ENCODE data around the gene TMEM74B.
"Not testable (repeated sequence)": the region's sequence is repeated elsewhere in the genome, so short reads cannot be mapped to it uniquely, and the experiment has no call there.

Gene TMEM74B

DNA sequence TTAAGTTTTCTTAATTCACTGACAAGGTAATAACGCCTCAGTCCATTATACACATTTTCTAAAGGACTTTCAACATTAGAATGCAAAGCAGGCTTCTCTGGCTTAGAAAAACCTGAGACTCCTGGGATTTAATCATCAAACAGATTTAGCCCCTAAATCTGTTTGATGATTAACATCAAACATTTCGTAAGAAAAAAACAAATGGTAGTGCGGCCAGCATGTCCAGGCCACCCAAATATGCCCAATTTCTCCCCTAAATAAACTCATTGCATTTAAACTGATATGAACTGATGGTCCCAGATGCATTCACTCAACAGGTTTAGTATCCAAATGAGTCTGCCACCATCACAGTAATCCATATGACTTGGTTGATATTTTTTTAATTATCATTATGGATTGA is 6.2 kb downstream of the TMEM74B start:
- no peak for DNase-seq (ENCODE audit: low spot score)

DNA sequence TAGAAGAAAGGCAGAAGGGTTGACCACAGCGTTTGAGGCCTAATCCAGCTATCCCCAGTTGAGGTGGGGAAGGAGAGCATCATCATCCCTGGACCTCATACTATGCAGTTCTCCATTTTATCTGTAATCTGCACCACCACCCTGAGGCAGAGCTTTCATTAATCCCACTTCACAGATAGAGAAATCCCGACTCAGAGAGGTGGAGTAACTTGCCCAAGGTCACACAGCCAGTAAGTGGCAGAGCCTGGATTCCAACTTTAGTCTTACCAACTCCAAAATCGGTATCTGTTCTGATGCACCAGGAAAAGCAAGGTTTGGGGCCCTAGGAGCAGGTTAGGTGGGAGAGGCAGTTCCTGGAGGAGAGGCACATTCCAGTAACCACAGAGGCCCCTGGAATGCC is 6.7 kb downstream of the TMEM74B start:
- DNase-seq (ENCODE audit: low spot score), result no peak

DNA sequence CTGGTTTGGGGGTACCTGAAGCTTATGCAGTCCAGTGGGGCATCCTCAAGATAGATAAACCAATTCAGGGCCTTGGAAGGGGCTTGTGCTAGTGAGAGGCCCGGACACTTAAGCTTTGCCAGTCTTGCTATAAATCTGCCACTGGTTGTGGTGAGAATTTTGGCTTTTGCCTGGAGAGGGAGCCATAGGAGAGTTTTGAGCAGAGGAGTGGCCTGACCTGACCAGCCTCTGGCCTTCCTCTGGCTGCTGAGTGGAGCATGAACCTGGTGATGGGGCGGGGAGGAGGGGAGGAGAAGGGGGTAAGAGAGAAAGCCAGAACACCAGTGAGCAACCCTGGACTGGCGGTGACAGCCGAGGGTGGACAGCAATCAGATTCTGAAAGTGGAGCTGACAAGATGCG is 7.1 kb downstream of the TMEM74B start:
- DNase-seq (ENCODE audit: low spot score), result no peak

- no peak for DNase-seq (ENCODE audit: low spot score)
These were observed 10.0 kb downstream of the TMEM74B start for GRCh38 chr20:1174787-1175186.

DNA sequence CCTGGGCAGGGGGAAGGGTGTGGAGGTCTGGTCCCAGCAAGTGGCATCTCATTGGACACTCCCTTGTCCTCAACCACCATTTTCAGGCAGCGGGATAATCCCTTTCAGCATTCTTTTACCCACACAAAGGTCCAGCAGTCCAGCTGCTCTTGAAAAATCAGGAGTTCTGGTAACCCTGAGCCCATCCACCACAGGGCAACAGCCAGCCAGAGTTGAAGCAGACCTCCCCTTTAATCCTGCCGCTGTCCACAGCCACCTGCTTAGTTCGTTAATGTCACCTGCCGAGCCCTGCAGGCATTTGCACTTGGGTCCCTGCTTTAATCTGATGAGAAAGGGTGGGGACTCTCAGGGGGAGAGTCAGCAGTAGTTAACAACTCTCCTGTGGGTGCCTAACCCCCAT is 11.1 kb downstream of the TMEM74B start:
- no peak for DNase-seq (ENCODE audit: low spot score)

GRCh38 chr20:1171461-1172093 is 13.2 kb downstream of the TMEM74B start:
- peak; percentile 40 for DNase-seq (ENCODE audit: low spot score)

GRCh38 chr20:1169224-1169623 is 15.6 kb downstream of the TMEM74B start:
- DNase-seq (ENCODE audit: low spot score), result no peak

DNA sequence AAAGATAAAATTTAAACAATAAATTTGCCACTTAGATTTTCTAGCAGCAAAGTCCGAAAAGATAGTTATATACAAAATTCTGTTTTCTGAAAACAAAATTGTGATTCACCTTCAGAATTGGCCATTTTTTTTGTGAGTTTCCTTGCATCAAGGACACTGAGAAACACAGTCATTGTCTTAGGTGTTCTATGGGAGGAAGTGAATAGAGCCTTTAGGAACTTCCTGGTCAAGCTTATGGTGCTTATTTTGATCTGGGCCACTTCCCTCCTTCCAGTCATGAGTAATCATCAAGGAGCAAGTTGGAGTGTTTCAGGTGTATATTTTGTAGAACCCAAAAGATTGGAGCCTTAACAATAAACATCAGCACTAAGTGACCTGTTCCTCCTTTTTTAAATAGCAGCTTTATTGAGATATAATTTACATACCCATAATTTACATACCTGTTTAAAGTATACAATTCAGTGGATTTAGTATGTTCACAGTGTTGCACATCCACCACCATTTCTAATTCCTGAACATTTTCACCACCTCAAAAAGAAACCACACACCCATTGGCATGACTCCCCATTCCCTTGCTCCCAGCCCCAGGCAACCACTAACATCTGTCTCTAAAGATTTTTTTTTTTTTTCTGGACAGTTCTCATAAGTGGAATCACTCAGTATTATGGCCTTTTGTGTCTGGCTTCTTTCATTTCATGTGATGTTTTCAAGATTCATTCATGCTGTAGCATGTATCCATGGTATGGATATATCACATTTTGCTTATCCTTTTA is 17.6 kb downstream of the TMEM74B start:
- no peak for DNase-seq (ENCODE audit: low spot score)

- DNase-seq (ENCODE audit: low spot score), result no peak
These were observed 18.8 kb downstream of the TMEM74B start for GRCh38 chr20:1165941-1166340.

DNA sequence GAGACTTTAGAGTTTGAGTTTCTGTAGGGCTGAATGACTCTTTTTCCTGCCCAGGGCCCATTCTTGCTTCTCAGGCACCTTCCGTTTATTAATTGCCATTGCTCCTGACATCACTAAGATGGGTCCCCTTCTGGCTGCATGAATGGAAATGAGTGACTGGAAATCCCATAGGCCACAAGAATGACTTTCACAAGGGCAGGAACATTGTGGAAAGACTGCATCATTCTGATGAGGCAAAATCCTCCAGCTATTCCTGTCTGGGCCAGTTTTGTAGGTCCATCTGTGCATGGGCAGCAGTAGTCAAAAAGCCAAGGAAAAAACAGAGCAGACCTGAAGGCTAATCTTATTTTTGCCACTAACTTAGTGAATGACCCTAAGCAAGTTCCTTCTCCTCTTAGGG is 19.3 kb downstream of the TMEM74B start:
- DNase-seq (ENCODE audit: low spot score), result no peak

GRCh38 chr20:1164871-1165270 is 19.9 kb downstream of the TMEM74B start:
- no peak for DNase-seq (ENCODE audit: low spot score)

DNA sequence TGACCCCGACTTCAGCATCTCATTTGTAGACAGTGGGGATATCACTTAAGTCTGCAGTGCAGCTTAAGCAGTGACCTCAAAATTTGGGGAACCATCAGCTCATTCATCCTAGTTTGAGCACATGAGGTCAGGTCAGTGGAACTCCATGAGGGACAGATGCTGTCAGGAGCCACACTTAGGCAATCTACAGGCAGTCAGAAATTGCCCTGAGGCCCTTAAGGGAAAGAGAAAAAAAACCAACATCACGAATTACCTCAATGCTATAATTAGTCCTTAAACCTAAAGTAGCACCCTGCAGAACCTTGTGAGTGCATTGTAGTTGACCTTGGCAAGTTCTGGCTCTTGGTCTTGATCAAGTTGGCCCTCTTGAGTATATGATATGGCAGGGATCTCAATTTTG is 21.1 kb downstream of the TMEM74B start:
- no peak for DNase-seq (ENCODE audit: low spot score)

GRCh38 chr20:1163105-1163504 is 21.7 kb downstream of the TMEM74B start:
- DNase-seq (ENCODE audit: low spot score), result no peak

- no peak for DNase-seq (ENCODE audit: low spot score)
These were observed 23.8 kb downstream of the TMEM74B start for GRCh38 chr20:1160991-1161390.

- no peak for DNase-seq (ENCODE audit: low spot score)
These were observed 24.3 kb downstream of the TMEM74B start for GRCh38 chr20:1160496-1160895.

- DNase-seq (ENCODE audit: low spot score), result no peak
These were observed 29.4 kb downstream of the TMEM74B start for GRCh38 chr20:1155342-1155741.

DNA sequence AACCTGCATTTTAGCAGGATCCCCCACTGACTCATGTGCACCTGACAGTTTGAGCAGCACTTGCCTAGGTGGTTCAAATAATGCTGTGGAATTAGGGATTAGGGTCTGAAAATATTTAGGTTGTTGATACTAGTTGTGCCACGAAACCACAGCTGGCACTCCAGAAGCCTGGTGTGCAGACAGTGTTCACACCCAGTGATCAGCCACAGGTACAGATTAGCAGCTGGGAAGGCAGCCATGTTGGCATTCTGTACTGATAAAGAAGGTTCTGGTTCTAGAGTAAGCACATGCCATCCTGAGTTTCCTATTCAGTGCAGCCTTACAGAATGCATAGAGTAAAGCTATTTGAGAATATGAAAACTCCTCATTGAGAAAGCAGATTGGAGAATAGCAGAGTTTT is 30.1 kb downstream of the TMEM74B start:
- no peak for DNase-seq (ENCODE audit: low spot score)

DNA sequence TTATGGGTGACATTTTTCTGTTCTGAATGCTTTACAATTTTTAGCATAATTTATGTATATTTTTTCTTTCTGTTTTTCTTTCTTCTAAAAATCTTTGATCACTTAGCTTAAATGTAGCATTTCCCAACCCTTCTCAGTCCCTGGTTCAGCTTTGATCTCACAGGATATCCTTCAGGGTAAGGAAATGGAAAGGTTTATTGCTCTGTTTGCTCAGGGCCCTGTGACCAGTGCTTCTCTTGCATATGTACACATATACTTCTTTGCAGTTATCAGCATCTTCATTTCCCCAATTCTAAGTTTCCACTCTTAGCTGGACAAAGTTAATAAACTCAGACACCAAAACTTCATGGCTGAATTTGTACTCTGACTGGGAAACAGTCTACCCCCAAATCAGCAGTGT is 30.6 kb downstream of the TMEM74B start:
- DNase-seq (ENCODE audit: low spot score), result no peak

GRCh38 chr20:1150968-1151367 is 33.8 kb downstream of the TMEM74B start:
- no peak for DNase-seq (ENCODE audit: low spot score)

GRCh38 chr20:1150218-1150617 is 34.6 kb downstream of the TMEM74B start:
- DNase-seq (ENCODE audit: low spot score), result no peak

DNA sequence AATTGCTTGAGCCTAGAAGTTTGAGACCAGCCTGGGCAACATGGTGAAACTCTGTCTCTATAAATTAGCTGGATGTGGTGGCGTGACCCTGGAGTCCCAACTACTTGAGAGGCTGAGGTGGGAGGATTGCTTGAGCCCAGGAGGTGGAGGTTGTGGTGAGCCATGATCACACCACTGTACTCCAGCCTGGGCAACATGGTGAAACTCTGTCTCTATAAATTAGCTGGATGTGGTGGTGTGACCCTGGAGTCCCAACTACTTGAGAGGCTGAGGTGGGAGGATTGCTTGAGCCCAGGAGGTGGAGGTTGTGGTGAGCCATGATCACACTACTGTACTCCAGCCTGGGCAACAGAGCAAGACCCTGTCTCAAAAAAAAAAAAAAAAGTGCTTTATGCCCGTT is 35.0 kb downstream of the TMEM74B start:
- DNase-seq (ENCODE audit: low spot score), result not testable (repeated sequence)

DNA sequence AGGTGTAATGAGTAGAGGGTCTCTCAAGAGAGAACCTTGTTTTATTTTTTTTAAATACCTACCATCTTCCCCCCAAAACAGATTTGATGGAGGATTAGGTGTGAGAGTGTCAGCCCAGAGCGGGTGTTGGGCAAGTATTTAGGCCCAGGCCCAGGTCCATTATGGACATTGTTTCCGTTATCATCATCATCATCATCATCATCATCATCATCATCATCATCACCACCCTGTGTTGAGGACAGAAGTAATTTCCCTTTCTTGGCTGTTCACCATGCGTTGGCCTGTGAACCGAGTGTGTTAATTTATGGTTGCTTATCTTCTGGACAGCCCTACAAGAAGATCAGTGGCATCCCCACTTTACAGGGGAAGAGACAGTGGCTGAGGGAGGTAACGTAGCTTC is 37.8 kb downstream of the TMEM74B start:
- no peak for DNase-seq (ENCODE audit: low spot score)

GRCh38 chr20:1144401-1145172 is 40.2 kb downstream of the TMEM74B start:
- DNase-seq (ENCODE audit: low spot score), result peak; percentile 94
